Central memory CD8-positive, alpha-beta T cell (primary cell): ENCODE data around the gene GDF2.

Experiments
- ATAC-seq: fragments of 150-1000 bp; cut with Tn5 transposase; replicated peaks from 2 replicates; pipeline ENCODE4 v1.10.0; 2022; ENCODE audit warnings: mild to moderate bottlenecking, moderate FRiP score, moderate number of reproducible peaks; ENCODE audit not compliant: poor library complexity, severe bottlenecking; ENCODE audit errors: extremely low read depth
- DNase-seq, 2 donors: peaks; one replicate each; pipeline ENCODE4 v3.0.0; 2021; ENCODE audit warnings: low spot score in 2 of 2
- H3K27ac Mint-ChIP-seq: one replicate; pipeline ENCODE4 v1.8.0; 2022; ENCODE audit warnings: low read depth, mild to moderate bottlenecking, moderate library complexity, mixed read lengths
- H3K27me3 Mint-ChIP-seq: one replicate; pipeline ENCODE4 v1.8.0; 2022; ENCODE audit warnings: mixed read lengths
- H3K36me3 Mint-ChIP-seq: one replicate; pipeline ENCODE4 v1.8.0; 2022; ENCODE audit warnings: mild to moderate bottlenecking, moderate library complexity, mixed read lengths; ENCODE audit not compliant: insufficient read depth
- H3K4me1 Mint-ChIP-seq: one replicate; pipeline ENCODE4 v1.8.0; 2022; ENCODE audit warnings: mixed read lengths
- H3K4me3 Mint-ChIP-seq: one replicate; pipeline ENCODE4 v1.8.0; 2022; ENCODE audit warnings: mild to moderate bottlenecking, moderate library complexity, mixed read lengths
- H3K9me3 Mint-ChIP-seq: one replicate; pipeline ENCODE4 v1.8.0; 2022; ENCODE audit warnings: mixed read lengths

The GDF2 gene

DNA sequence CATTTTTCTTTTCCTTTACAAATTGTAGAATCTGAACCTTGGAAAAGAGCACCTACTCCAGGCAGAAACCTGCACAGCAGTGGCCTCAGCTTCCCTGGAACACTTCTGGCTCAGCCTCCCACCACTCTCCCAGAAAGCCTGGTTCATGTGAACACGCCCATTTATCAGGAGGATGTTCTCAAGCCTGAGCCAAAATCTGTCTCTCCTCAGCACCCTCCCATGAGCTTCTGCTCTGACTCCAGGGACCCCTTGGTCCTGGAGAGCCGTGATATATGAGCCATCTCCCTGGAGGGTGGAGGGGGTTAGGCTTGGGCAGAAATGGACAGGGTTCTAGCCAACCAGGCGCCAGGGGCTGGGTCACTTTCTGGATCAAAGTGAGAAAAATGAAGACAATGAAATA is 10.1 kb downstream of the GDF2 start:
- Mint-ChIP-seq H3K27ac (no peak overlapping the region), H3K4me1 (no peaks in the 10 kb centered on the region), H3K4me3 (no peak overlapping the region), H3K27me3 (peaks cover 30% of the 10 kb centered on the region), H3K36me3 (no peaks in the 10 kb centered on the region), H3K9me3 (no peaks in the 10 kb centered on the region)
- DNase-seq (no peak), ATAC-seq (no peak)

DNA sequence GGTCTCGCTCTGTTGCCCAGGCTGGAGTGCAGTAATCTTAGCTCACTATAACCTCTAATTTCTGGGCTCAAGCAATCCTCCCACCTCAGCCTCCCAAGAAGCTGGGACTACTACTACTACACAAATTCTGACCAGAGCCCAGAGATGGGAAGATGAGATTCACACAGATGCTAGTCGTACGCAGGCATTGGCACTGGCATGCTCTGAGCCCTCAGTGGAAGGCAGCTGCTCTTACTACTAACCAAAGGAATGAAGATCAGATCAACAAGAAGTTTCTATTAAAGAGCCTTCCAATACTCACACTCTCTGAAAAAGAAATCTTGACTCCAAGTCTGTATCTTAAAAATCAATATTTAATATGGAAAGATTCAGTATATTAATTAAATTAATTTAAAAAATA is 10.7 kb downstream of the GDF2 start:
- Mint-ChIP-seq H3K27ac (no peak overlapping the region), H3K9me3 (no peaks in the 10 kb centered on the region), H3K4me3 (no peak overlapping the region), H3K27me3 (peaks cover 30% of the 10 kb centered on the region), H3K4me1 (no peaks in the 10 kb centered on the region), H3K36me3 (no peaks in the 10 kb centered on the region)
- ATAC-seq (no peak), DNase-seq (no peak)

DNA sequence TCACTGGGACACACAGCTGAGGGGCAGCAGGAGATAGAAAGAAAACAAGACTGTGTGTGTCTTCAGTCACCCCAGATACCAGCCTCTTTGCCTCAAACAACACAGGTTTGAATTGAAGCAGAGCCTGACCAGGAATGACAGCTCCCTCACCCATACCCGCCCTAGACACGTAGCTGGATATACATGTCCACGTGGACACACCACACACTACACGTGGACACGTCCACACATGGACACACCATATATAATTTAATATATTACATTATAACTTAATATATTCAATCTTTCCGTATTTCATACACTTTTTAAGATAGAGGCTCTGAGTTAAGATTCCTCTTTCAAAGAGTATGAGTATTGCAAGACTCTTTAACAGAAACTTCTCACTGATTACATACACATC is 11.3 kb downstream of the GDF2 start:
- Mint-ChIP-seq H3K4me3 (no peak overlapping the region), H3K27ac (no peak overlapping the region), H3K4me1 (no peaks in the 10 kb centered on the region), H3K9me3 (no peaks in the 10 kb centered on the region), H3K36me3 (no peaks in the 10 kb centered on the region), H3K27me3 (peaks cover 30% of the 10 kb centered on the region)
- ATAC-seq = no peak
- no peak for DNase-seq

DNA sequence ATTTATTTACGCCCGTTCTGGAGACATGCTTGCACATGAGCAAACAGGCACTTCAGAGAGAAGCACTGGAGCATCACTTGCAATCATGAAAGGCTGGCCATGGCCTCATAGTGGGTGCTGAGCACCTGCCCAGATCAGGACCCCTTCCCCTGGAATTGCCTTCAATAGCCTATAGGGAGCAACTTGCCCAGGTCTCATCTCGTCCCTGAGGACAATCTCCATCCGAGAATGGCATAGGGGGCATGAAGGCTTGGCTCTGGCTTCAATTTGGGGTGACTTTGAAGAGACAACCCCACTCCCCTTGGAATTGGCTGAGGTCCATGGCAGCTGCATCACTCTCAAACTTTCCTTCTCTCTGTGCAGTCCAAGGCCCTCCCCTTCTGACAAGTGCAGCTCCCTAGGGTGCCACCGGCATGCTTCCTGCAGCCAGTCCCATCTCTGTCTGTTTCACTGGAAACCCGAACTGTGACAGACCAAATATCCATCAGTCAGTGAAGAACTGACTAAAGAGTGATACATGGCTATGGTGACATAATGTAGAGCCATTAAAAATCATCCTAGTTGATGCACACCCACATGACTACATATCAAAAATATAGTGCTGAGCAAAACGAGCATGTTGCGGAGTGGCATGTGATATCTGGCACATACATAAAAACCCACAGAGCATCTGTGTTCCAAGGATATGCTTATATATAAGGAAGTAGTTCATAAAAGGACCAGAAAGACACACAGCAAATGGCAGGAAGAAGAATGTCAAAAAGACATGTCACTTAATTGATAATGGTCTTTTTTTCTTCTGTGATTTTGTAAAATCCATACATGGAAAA is 12.4 kb downstream of the GDF2 start:
- Mint-ChIP-seq H3K4me1 (no peaks in the 10 kb centered on the region), H3K27me3 (peaks cover 37% of the 10 kb centered on the region), H3K36me3 (no peaks in the 10 kb centered on the region), H3K27ac (no peak overlapping the region), H3K9me3 (no peaks in the 10 kb centered on the region), H3K4me3 (no peak overlapping the region)
- ATAC-seq = no peak
- no peak for DNase-seq

GRCh38 chr10:47335906-47336305 is 13.7 kb downstream of the GDF2 start:
- H3K4me3 Mint-ChIP-seq = no peak overlapping the region
- peaks cover 49% of the 10 kb centered on the region for H3K27me3 Mint-ChIP-seq
- H3K27ac Mint-ChIP-seq = no peak overlapping the region
- no peaks in the 10 kb centered on the region for H3K36me3 Mint-ChIP-seq
- peaks cover 6% of the 10 kb centered on the region for H3K4me1 Mint-ChIP-seq
- no peaks in the 10 kb centered on the region for H3K9me3 Mint-ChIP-seq
- ATAC-seq (no peak), DNase-seq (no peak)

- Mint-ChIP-seq H3K36me3 (no peaks in the 10 kb centered on the region), H3K4me1 (peaks cover 6% of the 10 kb centered on the region), H3K4me3 (no peak overlapping the region), H3K27ac (no peak overlapping the region), H3K9me3 (no peaks in the 10 kb centered on the region), H3K27me3 (peaks cover 56% of the 10 kb centered on the region)
- DNase-seq (no peak), ATAC-seq (no peak)
These were observed 14.3 kb downstream of the GDF2 start for GRCh38 chr10:47336387-47337134.

- H3K4me1 Mint-ChIP-seq = peaks cover 6% of the 10 kb centered on the region
- H3K36me3 Mint-ChIP-seq = no peaks in the 10 kb centered on the region
- peaks cover 59% of the 10 kb centered on the region for H3K27me3 Mint-ChIP-seq
- ATAC-seq (no peak), DNase-seq (no peak)
- no peak overlapping the region for H3K4me3 Mint-ChIP-seq
- H3K27ac Mint-ChIP-seq = no peak overlapping the region
- no peaks in the 10 kb centered on the region for H3K9me3 Mint-ChIP-seq
These were observed 15.1 kb downstream of the GDF2 start for GRCh38 chr10:47337310-47337709.

GRCh38 chr10:47339186-47339735 is 17.0 kb downstream of the GDF2 start:
- ATAC-seq (no peak), DNase-seq (no peak)
- H3K9me3 Mint-ChIP-seq = no peaks in the 10 kb centered on the region
- H3K4me3 Mint-ChIP-seq = no peak overlapping the region
- H3K36me3 Mint-ChIP-seq = no peaks in the 10 kb centered on the region
- H3K4me1 Mint-ChIP-seq = peaks cover 6% of the 10 kb centered on the region
- no peak overlapping the region for H3K27ac Mint-ChIP-seq
- peaks cover 47% of the 10 kb centered on the region for H3K27me3 Mint-ChIP-seq

GRCh38 chr10:47339759-47340607 is 17.7 kb downstream of the GDF2 start:
- DNase-seq (no peak), ATAC-seq (no peak)
- H3K4me1 Mint-ChIP-seq = peaks cover 6% of the 10 kb centered on the region
- H3K4me3 Mint-ChIP-seq = no peak overlapping the region
- H3K36me3 Mint-ChIP-seq = no peaks in the 10 kb centered on the region
- H3K9me3 Mint-ChIP-seq = no peaks in the 10 kb centered on the region
- peaks cover 40% of the 10 kb centered on the region for H3K27me3 Mint-ChIP-seq
- H3K27ac Mint-ChIP-seq = no peak overlapping the region

DNA sequence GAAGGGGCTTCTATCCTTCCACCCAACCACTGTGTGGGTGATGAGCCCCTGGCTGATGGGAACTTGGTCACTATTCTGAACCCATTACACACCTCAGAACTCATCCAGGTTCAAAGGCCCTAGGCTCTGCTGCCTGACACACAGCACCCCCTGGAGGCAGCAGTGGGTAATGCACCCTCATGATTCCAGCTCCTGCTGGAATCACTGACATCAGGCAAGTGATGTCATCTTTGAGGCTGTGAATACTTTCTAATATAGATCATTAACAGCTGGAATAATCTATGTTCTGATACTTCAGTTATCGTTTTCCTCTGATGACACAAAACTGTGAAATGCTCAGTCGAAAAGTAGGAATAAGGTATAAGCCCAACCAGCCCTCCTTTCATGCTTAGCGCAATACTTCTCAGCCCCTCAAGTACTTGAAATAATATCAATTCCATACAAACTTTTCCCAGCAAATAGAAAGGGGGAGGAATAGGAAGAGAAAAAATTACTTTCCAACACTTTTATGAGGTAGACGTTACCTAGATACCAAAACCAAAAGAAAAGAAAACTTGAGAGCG is 18.4 kb downstream of the GDF2 start:
- Mint-ChIP-seq H3K4me1 (peaks cover 6% of the 10 kb centered on the region), H3K27me3 (peaks cover 35% of the 10 kb centered on the region), H3K4me3 (no peak overlapping the region), H3K9me3 (no peaks in the 10 kb centered on the region), H3K27ac (no peak overlapping the region), H3K36me3 (no peaks in the 10 kb centered on the region)
- ATAC-seq (peak; percentile 32), DNase-seq (peak; percentile 38 to 42)

DNA sequence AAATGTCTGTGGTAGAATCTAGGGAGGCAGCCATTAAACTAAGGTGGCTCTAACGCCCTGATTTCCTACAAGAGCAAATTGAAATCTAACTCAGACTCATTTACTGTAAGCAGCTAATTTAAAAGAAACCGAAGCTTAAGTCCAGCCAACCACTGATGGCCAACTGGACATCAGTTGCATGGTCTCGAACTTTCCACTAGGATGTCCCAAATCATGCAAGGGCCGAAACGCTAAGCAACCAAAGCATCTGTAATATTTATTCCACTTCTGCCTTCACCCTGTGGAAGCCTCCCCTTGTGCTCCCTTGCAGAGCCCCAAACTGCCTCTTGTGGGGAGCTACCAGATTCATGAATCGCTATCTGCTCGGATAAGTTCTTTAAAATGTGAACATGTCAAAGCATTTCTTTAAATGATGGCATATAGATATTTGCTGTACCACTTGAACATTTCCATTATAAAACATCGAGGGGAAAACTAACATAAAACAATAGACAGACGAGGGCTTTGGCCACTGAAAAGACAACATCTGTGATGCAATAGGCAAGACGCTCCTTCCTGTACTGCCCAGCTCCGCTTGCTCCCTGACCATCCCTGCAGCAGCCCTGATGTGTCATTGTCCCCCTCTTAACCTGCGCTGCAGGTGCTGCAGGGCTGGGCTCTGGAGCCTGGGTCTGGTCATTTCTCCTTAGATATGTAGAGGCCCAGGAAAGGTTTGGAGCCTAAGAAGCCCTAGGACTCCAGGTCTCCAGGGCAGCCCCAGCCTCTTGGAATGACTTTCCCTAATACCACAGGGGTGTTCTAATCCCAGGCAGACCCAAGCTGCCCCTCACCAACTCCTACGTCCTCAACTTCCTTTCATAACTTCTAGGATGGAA is 23.0 kb downstream of the GDF2 start:
- H3K27ac Mint-ChIP-seq = no peak overlapping the region

More for the DNA sequence above, 23.0 kb downstream of the GDF2 start:
- peaks cover 5% of the 10 kb centered on the region for H3K4me1 Mint-ChIP-seq
- no peaks in the 10 kb centered on the region for H3K9me3 Mint-ChIP-seq
- no peak overlapping the region for H3K4me3 Mint-ChIP-seq
- no peaks in the 10 kb centered on the region for H3K36me3 Mint-ChIP-seq
- no peak for ATAC-seq
- no peak for DNase-seq
- H3K27me3 Mint-ChIP-seq = peaks cover 22% of the 10 kb centered on the region
